IMR-90 (cell line): ENCODE results near the gene BTNL2. TPM values are rescaled to one million over a fixed set of nuclear protein-coding genes. Genes with fewer than 3 reads are reported as not detected.

Experiments used
- ATAC-seq: fragments of 200-7000 bp; cut with Tn5 transposase; 2 replicates; pipeline ENCODE4 v1.9.1; 2020; ENCODE audit warnings: low read depth, mild to moderate bottlenecking, moderate library complexity
- BruUV-seq: library from RNA; stranded (reverse); fragments of 400-500 nt; replicated peaks from 2 replicates; lab custom pipeline; 2021; lab: Mats Ljungman, UMichigan
- CTCF ChIA-PET: fragments of 300-600 bp; formaldehyde crosslinking; extraction: SDS; loops from one replicate; lab custom pipeline; 2021; ENCODE audit warnings: antibody characterized with exemption; lab: Yijun Ruan, JAX
- POLR2A ChIA-PET: fragments of 300-600 bp; sonication (Branson Sonifier 250); formaldehyde crosslinking; loops from one replicate; lab custom pipeline; 2022; ENCODE audit warnings: antibody characterized with exemption; ENCODE audit not compliant: unreplicated experiment; lab: Charles Lee
- DNase-seq: peaks from one replicate; pipeline ENCODE4 v3.0.0; 2013
- H2AFZ ChIP-seq: replicated peaks from 2 replicates; pipeline ENCODE3; 2013; ENCODE audit warnings: low read length, mild to moderate bottlenecking; ENCODE audit not compliant: poor library complexity
- H2AK5ac ChIP-seq: 2 replicates; pipeline ENCODE4 v1.6.1; 2013; ENCODE audit warnings: low read depth, low read length, inconsistent platforms
- H2AK9ac ChIP-seq: replicated peaks from 2 replicates; pipeline ENCODE3; 2013; ENCODE audit warnings: mild to moderate bottlenecking, low read depth, low read length, moderate library complexity; ENCODE audit not compliant: poor library complexity
- H2BK120ac ChIP-seq: 2 replicates; pipeline ENCODE4 v1.6.1; 2013; ENCODE audit warnings: low read depth, low read length, inconsistent platforms
- H2BK15ac ChIP-seq: 3 replicates; pipeline ENCODE4 v1.6.1; 2013; ENCODE audit warnings: low read depth, low read length, inconsistent platforms
- H2BK20ac ChIP-seq: 2 replicates; pipeline ENCODE4 v1.6.1; 2013; ENCODE audit warnings: low read depth, mild to moderate bottlenecking, inconsistent platforms, low read length, moderate library complexity
- H2BK5ac ChIP-seq: 2 replicates; pipeline ENCODE4 v1.6.1; 2013; ENCODE audit warnings: mild to moderate bottlenecking, low read depth, low read length, inconsistent platforms; ENCODE audit not compliant: poor library complexity, severe bottlenecking
- H3K14ac ChIP-seq: replicated peaks from 2 replicates; pipeline ENCODE4 v1.6.1; 2013; ENCODE audit warnings: low read depth, low read length, inconsistent platforms
- H3K18ac ChIP-seq: 2 replicates; pipeline ENCODE4 v1.6.1; 2013; ENCODE audit warnings: low read depth, low read length, control low read depth
- H3K23ac ChIP-seq: 2 replicates; pipeline ENCODE4 v1.6.1; 2013; ENCODE audit warnings: low read depth, low read length, inconsistent platforms
- H3K27ac ChIP-seq: 2 replicates; pipeline ENCODE4 v1.5.1; 2013; ENCODE audit warnings: mild to moderate bottlenecking, control low read depth, low read length; ENCODE audit not compliant: insufficient read depth
- H3K27me3 ChIP-seq: 2 replicates; pipeline ENCODE4 v1.6.1; 2013; ENCODE audit warnings: low read length; ENCODE audit not compliant: control insufficient read depth, insufficient read depth
- H3K36me3 ChIP-seq: 2 replicates; pipeline ENCODE4 v1.6.1; 2013; ENCODE audit warnings: low read length, mixed read lengths; ENCODE audit not compliant: control insufficient read depth, insufficient read depth
- H3K4ac ChIP-seq: 2 replicates; pipeline ENCODE4 v1.6.1; 2013; ENCODE audit warnings: low read depth, low read length, inconsistent platforms
- H3K4me1 ChIP-seq: 2 replicates; pipeline ENCODE4 v1.6.1; 2013; ENCODE audit warnings: low read length, mixed read lengths; ENCODE audit not compliant: control insufficient read depth, insufficient read depth
- H3K4me2 ChIP-seq: 2 replicates; pipeline ENCODE4 v1.6.1; 2013; ENCODE audit warnings: low read depth, mild to moderate bottlenecking, control low read depth, low read length, moderate library complexity
- H3K4me3 ChIP-seq: 2 replicates; pipeline ENCODE4 v1.5.1; 2013; ENCODE audit warnings: low read depth, mild to moderate bottlenecking, control low read depth, low read length, moderate library complexity; ENCODE audit not compliant: insufficient read depth
- H3K56ac ChIP-seq: 2 replicates; pipeline ENCODE4 v1.6.1; 2013; ENCODE audit warnings: low read length, inconsistent platforms; ENCODE audit not compliant: insufficient read depth; ENCODE audit errors: extremely low read depth
- H3K79me1 ChIP-seq, 2 experiments: 2 replicates each; pipeline ENCODE4 v1.6.1; 2013; ENCODE audit warnings: low read length in 2 of 2, inconsistent platforms in 1 of 2, low read depth in 1 of 2
- H3K9ac ChIP-seq: 2 replicates; pipeline ENCODE4 v1.6.1; 2013; ENCODE audit warnings: low read depth, low read length, control low read depth
- H3K9me1 ChIP-seq: 2 replicates; pipeline ENCODE4 v1.6.1; 2013; ENCODE audit warnings: low read length, inconsistent platforms; ENCODE audit not compliant: insufficient read depth
- H3K9me3 ChIP-seq: 2 replicates; pipeline ENCODE4 v1.6.1; 2013; ENCODE audit warnings: low read length; ENCODE audit not compliant: control insufficient read depth, insufficient read depth
- H4K20me1 ChIP-seq: 2 replicates; pipeline ENCODE4 v1.6.1; 2013; ENCODE audit warnings: low read length, inconsistent platforms; ENCODE audit not compliant: insufficient read depth
- H4K5ac ChIP-seq: 2 replicates; pipeline ENCODE4 v1.6.1; 2013; ENCODE audit warnings: mild to moderate bottlenecking, low read depth, low read length, control low read depth
- H4K8ac ChIP-seq, 2 experiments: 2 replicates each; pipeline ENCODE4 v1.6.1; 2013; ENCODE audit warnings: low read depth in 2 of 2, low read length in 2 of 2, control low read depth in 1 of 2, inconsistent platforms in 1 of 2
- H4K91ac ChIP-seq: 2 replicates; pipeline ENCODE4 v1.6.1; 2013; ENCODE audit warnings: low read depth, low read length, inconsistent platforms; ENCODE audit not compliant: insufficient read depth
- CEBPB ChIP-seq: IDR thresholded peaks from 2 replicates; pipeline ENCODE4 v1.6.1; 2012; ENCODE audit warnings: low read depth, low read length, improper control_type of control experiment
- ELK1 ChIP-seq: fragments of 150-350 bp; IDR thresholded peaks from 2 replicates; pipeline ENCODE4 v1.6.1; 2016; ENCODE audit warnings: low read depth, mild to moderate bottlenecking, low read length, moderate library complexity, borderline replicate concordance
- FOS ChIP-seq: fragments of 150-350 bp; IDR thresholded peaks from 2 replicates; pipeline ENCODE4 v1.6.1; 2016; ENCODE audit warnings: low read depth, low read length
- MAZ ChIP-seq: IDR thresholded peaks from 2 replicates; pipeline ENCODE4 v1.6.1; 2012; ENCODE audit warnings: low read depth, mild to moderate bottlenecking, low read length, improper control_type of control experiment, moderate library complexity, borderline replicate concordance
- MXI1 ChIP-seq: IDR thresholded peaks from 2 replicates; pipeline ENCODE4 v1.6.1; 2012; ENCODE audit warnings: low read depth, mild to moderate bottlenecking, low read length, moderate library complexity, borderline replicate concordance
- NFE2L2 ChIP-seq: fragments of 150-350 bp; IDR thresholded peaks from 2 replicates; pipeline ENCODE4 v1.6.1; 2016; ENCODE audit warnings: low read depth, mild to moderate bottlenecking, low read length
- WGBS, 2 experiments: methylation state at CpG; one replicate each; pipeline versions ENCODE4 v1.1.5 to v1.1.7; 2013; ENCODE audit warnings: missing lambda C conversion rate in 2 of 2; ENCODE audit not compliant: insufficient read length in 1 of 2; ENCODE audit errors: extremely low coverage in 2 of 2; 5-methylcytosine and 5-hydroxymethylcytosine counted together
- dilution Hi-C: fragments of 300-500 bp; cut with HindIII; formaldehyde crosslinking; loops from one replicate; pipeline ENCODE4 v1.14.3; 2018; ENCODE audit warnings: low sequenced_read_pairs; ENCODE audit not compliant: unreplicated experiment
- in situ Hi-C: fragments of 300-500 bp; cut with MboI; formaldehyde crosslinking; loops from 3 replicates; pipeline ENCODE4 v1.14.3; 2019; ENCODE audit warnings: low sequenced_read_pairs, inconsistent platforms, mixed read lengths
- intact Hi-C: fragments of 100-400 bp; cut with micrococcal nuclease; formaldehyde crosslinking; loops from 2 replicates; pipeline ENCODE4 v1.10.0; 2022
- polyA plus RNA-seq, 3 experiments: library from polyadenylated mRNA; depleted of rRNA; stranded (reverse); fragments of >200 nt; gene quantifications; 2 replicates each; pipeline ENCODE4 v1.2.3, GENCODE V29; 2012; ENCODE audit warnings: low replicate concordance in 1 of 3
- total RNA-seq: library from RNA; depleted of rRNA; stranded (reverse); fragments of >200 nt; gene quantifications from 2 replicates; pipeline ENCODE4 v1.2.3, GENCODE V29; 2012

The BTNL2 gene
- total and polyA plus RNA-seq, 2 of the 4 experiments (the other 2 are of a cell fraction): not detected

- intact Hi-C loops (no loop called here), in situ Hi-C loops (loop anchor here (5.0 to 10.0 kb wide), 2 partner anchors 279 to 381 kb away; no protein-coding TSS in a partner anchor), dilution Hi-C loops (no loop called here)
- ATAC-seq (no peak), DNase-seq (no peak)
- H4K8ac ChIP-seq: no peak overlapping the region
- H3K4me3 ChIP-seq: no peak overlapping the region
- H2BK15ac ChIP-seq: no peak overlapping the region
- TF ChIP-seq FOS (no peak), MXI1 (no peak), NFE2L2 (no peak), ELK1 (no peak), CEBPB (no peak), MAZ (no peak)
- POLR2A ChIA-PET: no interaction called here
- H3K36me3 ChIP-seq: no peaks in the 10 kb centered on the region
- H3K23ac ChIP-seq: no peak overlapping the region
- H4K91ac ChIP-seq: no peak overlapping the region
- no peaks in the 10 kb centered on the region for H4K20me1 ChIP-seq
- no peak overlapping the region for H2AK5ac ChIP-seq
- no peak overlapping the region for H3K4me2 ChIP-seq
- H3K27ac ChIP-seq: no peak overlapping the region
- H2AFZ ChIP-seq: no peak overlapping the region
- BruUV-seq: no TSS peak
- no peak overlapping the region for H2AK9ac ChIP-seq
- no peak overlapping the region for H4K5ac ChIP-seq
- H3K4ac ChIP-seq: no peak overlapping the region
- peaks cover 22% of the 10 kb centered on the region for H3K27me3 ChIP-seq
- H3K18ac ChIP-seq: no peak overlapping the region
- H3K4me1 ChIP-seq: no peaks in the 10 kb centered on the region
- H3K9me3 ChIP-seq: no peaks in the 10 kb centered on the region
- CTCF ChIA-PET: no interaction called here
- H3K79me1 ChIP-seq: no peaks in the 10 kb centered on the region
- H2BK20ac ChIP-seq: no peak overlapping the region
- no peak overlapping the region for H2BK5ac ChIP-seq
- no peak overlapping the region for H3K56ac ChIP-seq
- no peaks in the 10 kb centered on the region for H3K9me1 ChIP-seq
- H2BK120ac ChIP-seq: no peak overlapping the region
- no peak overlapping the region for H3K9ac ChIP-seq
- WGBS, 2 experiments: no CpG with 5 or more reads among the region's 3 CpGs
- H3K14ac ChIP-seq: no peak overlapping the region
Observed at GRCh38 chr6:32416036-32416435, 9.1 kb upstream of the BTNL2 start.
